Esophagus (tissue), 2 donors: ENCODE measurements around the gene DCLK1. TPM values are rescaled to one million over a fixed set of nuclear protein-coding genes. Genes with fewer than 3 reads are reported as not detected.

Experiments
- H3K27ac ChIP-seq, 2 donors: one replicate each; pipeline ENCODE4 v1.5.1; 2013; ENCODE audit warnings: low read depth in 2 of 2, mild to moderate bottlenecking in 2 of 2, inconsistent platforms in 1 of 2, low read length in 1 of 2, moderate library complexity in 1 of 2
- H3K27me3 ChIP-seq, 2 donors: one replicate each; pipeline ENCODE4 v1.6.1; 2013; ENCODE audit warnings: low read length in 2 of 2, control low read depth in 1 of 2, mild to moderate bottlenecking in 1 of 2; ENCODE audit not compliant: insufficient read depth in 2 of 2, control insufficient read depth in 1 of 2
- H3K36me3 ChIP-seq, 2 donors: one replicate each; pipeline ENCODE4 v1.6.1; 2013; ENCODE audit warnings: low read length in 1 of 2; ENCODE audit not compliant: control insufficient read depth in 2 of 2, insufficient read depth in 2 of 2
- H3K4me1 ChIP-seq, 2 donors: one replicate each; pipeline ENCODE4 v1.6.1; 2013; ENCODE audit warnings: low read length in 1 of 2; ENCODE audit not compliant: control insufficient read depth in 2 of 2, insufficient read depth in 2 of 2
- H3K4me3 ChIP-seq, 2 donors: one replicate each; pipeline ENCODE4 v1.5.1; 2013; ENCODE audit warnings: low read length in 2 of 2, mild to moderate bottlenecking in 2 of 2, low read depth in 1 of 2, moderate library complexity in 1 of 2
- H3K9me3 ChIP-seq, 2 donors: one replicate each; pipeline ENCODE4 v1.6.1; 2013; ENCODE audit warnings: mild to moderate bottlenecking in 2 of 2, low read depth in 1 of 2, low read length in 1 of 2, moderate library complexity in 1 of 2; ENCODE audit not compliant: control insufficient read depth in 2 of 2, insufficient read depth in 1 of 2
- WGBS, 2 donors: extraction: QIAGEN DNeasy Blood & Tissue Kit; methylation state at CpG; one replicate each; pipeline ENCODE4 v1.1.7; 2013; 5-methylcytosine and 5-hydroxymethylcytosine counted together
- polyA plus RNA-seq, 2 donors: library from polyadenylated mRNA; stranded (reverse); fragments of 200-250 nt; gene quantifications; one replicate each; pipeline ENCODE4 v1.2.3, GENCODE V29; 2013
- donor health status: healthy with polysubstance abuse.
- donor health status: Bipolar disorder and iron deficiency.

The DCLK1 gene
- polyA plus RNA-seq, 2 donors, result 0.47 to 0.75 TPM

DNA sequence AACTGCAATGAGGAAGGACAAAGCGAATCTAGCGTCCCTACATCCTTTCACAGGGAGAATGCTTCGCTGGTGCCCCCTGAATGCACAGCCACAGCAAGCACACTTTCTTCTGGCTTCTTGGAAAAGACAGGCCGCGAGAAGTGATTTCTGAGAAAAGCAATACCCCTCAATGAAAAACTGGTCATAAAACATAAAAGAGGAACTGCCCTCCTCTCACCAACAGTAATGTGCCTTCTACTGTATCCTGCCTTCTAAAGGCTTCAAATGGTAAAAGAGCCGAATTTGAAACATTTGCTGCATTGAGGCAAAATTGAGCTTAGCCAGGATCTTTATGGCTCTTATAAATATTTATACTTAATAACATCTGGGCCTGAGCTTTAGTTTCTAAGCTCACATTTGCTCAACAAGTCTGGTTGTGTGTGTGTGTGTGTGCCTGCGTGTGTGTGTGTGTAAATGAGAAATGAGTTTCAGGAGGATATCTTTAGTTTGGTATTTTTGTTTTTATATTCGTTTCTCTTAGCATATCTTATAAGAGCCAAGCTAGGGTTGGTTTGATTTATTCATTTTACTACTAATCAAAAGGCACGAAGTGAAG, 408.6 kb downstream of the DCLK1 start:
- WGBS, 2 donors, result 49 to 53% methylated on average over 9 of the region's 9 CpGs
- H3K27me3 ChIP-seq, result no peaks in the 10 kb centered on the region
- no peak overlapping the region for H3K4me3 ChIP-seq
- H3K4me1 ChIP-seq, result peaks cover 0 to 2% of the 10 kb centered on the region in 2 donors
- no peaks in the 10 kb centered on the region for H3K36me3 ChIP-seq
- peak overlapping the region; percentile 37 to 52 for H3K27ac ChIP-seq
- no peaks in the 10 kb centered on the region for H3K9me3 ChIP-seq

DNA sequence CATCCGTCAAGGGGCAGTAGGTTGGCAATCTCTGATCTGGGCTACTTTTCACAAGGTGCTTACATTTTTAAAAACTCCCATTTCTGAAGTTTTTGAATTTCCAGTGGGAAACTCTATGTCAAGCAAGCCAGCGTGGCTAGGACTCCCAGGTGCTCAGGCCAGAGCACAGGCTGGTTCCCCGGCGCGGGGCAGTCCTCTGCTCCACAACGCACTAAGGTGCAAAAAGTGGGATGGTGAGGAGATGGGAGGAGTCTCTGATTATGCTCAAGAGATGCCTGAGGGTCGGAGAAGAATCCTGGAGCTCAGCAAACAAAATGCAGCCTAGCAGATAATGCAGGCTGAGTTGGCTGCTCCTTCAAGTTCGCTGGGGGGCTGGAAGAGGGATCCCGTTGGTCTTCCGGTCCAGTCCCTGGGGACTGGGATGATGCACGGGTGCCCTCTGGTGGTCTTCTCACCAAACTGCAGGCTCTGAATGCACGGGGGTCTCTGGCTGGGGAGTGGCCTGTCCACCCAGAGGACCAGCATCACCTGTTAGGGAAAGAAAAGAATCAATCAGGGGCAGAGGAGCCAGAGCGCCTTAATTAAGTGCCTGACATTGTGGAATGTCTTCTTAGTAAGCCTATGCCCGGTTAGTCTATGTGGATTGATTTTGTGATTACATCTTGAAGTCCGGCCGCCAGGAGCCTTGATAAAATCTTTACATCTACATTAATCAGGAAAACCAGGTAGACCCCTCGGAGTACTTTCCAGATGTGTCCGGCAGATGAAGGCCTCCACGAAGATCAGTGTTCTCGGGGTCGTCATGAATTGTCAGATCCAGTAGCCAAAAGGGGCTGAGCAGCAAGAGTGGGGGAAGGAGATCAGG, 410.3 kb downstream of the DCLK1 start:
- Histone ChIP-seq H3K36me3 (no peaks in the 10 kb centered on the region), H3K9me3 (no peaks in the 10 kb centered on the region), H3K4me3 (no peak overlapping the region), H3K4me1 (peaks cover 0 to 2% of the 10 kb centered on the region in 2 donors), H3K27me3 (no peaks in the 10 kb centered on the region), H3K27ac (no peak overlapping the region)
- 38 to 41% methylated on average over 21 of the region's 21 CpGs for WGBS, 2 donors

DNA sequence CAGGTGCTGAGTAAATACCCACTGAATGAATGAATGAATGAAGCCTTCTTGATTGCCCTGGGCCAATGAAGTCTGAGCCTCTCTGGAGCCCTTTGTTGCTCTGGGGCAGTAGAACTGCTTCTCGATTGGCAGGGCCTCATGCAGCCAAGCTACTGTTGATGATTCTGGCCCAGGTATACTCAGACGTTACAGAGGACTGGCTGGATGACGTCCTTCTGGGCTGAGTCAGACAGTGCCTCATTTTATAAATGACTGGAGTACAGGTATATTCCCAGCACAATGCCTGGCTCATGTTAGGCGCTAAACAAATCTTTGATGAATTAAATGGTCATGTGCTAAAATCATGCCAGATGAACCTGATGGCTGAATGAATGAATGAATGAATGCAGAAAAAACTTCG, 410.9 kb downstream of the DCLK1 start:
- Histone ChIP-seq H3K9me3 (no peaks in the 10 kb centered on the region), H3K27me3 (no peaks in the 10 kb centered on the region), H3K27ac (no peak overlapping the region), H3K4me3 (no peak overlapping the region), H3K36me3 (no peaks in the 10 kb centered on the region), H3K4me1 (peaks cover 0 to 2% of the 10 kb centered on the region in 2 donors)
- 58 to 59% methylated on average over 5 of the region's 5 CpGs for WGBS, 2 donors

Other genes with a start within 250 kb of the DCLK1 start
- gene SOHLH2, start 83.2 kb upstream of the DCLK1 start, polyA plus RNA-seq, result under 1 TPM; 0.04 to 0.12 TPM
- under 1 TPM; 0.12 to 0.22 TPM for gene CCDC169, start 166.4 kb upstream of the DCLK1 start, polyA plus RNA-seq
- 10 to 100 TPM in 1 of 2 donors, 1 to 10 TPM in 1; 10.0 to 14.4 TPM for gene SPART, start 215.0 kb upstream of the DCLK1 start, polyA plus RNA-seq